Mesothelial cell of epicardium (in vitro differentiated cells): ENCODE data around the gene CHRM4. TPM values are rescaled to one million over a fixed set of nuclear protein-coding genes. Genes with fewer than 3 reads are reported as not detected.

Source experiments
- DNase-seq, 2 experiments: peaks; one replicate each; pipeline ENCODE4 v3.0.0; 2021; ENCODE audit warnings: low spot score in 2 of 2; ENCODE audit not compliant: unreplicated experiment in 2 of 2
- H3K27ac Mint-ChIP-seq: 2 replicates; pipeline ENCODE4 v1.8.0; 2021; ENCODE audit warnings: mixed read lengths
- H3K27me3 Mint-ChIP-seq: 2 replicates; pipeline ENCODE4 v1.8.0; 2021; ENCODE audit warnings: low read depth, mixed read lengths
- H3K36me3 Mint-ChIP-seq: 2 replicates; pipeline ENCODE4 v1.8.0; 2021; ENCODE audit warnings: mixed read lengths
- H3K4me1 Mint-ChIP-seq: 2 replicates; pipeline ENCODE4 v1.8.0; 2021; ENCODE audit warnings: mixed read lengths
- H3K4me3 Mint-ChIP-seq: 2 replicates; pipeline ENCODE4 v1.8.0; 2021; ENCODE audit warnings: mild to moderate bottlenecking, moderate library complexity, mixed read lengths
- H3K9me3 Mint-ChIP-seq: 2 replicates; pipeline ENCODE4 v1.8.0; 2021; ENCODE audit warnings: mixed read lengths
- CTCF ChIP-seq: fragments of 200-600 bp; sonication (generic); IDR thresholded peaks from one replicate; pipeline ENCODE4 v1.5.0; 2021; ENCODE audit warnings: antibody characterized with exemption; ENCODE audit not compliant: unreplicated experiment
- total RNA-seq: library from RNA; stranded (reverse); gene quantifications from 3 replicates; pipeline ENCODE4 v1.2.1, GENCODE V29; 2021

Gene CHRM4
- total RNA-seq, 1 donor from 2014 or later: 0.42 TPM

GRCh38 chr11:46351606-46352005 is 40.0 kb downstream of the CHRM4 start:
- no peaks in the 10 kb centered on the region for H3K27me3 Mint-ChIP-seq
- H3K9me3 Mint-ChIP-seq: no peaks in the 10 kb centered on the region
- H3K36me3 Mint-ChIP-seq: no peaks in the 10 kb centered on the region
- TF ChIP-seq CTCF: no peak
- DNase-seq: no peak
- H3K4me1 Mint-ChIP-seq: peaks cover 24% of the 10 kb centered on the region
- peak overlapping the region; percentile 6 for H3K27ac Mint-ChIP-seq
- no peak overlapping the region for H3K4me3 Mint-ChIP-seq

- Mint-ChIP-seq H3K4me3 (no peak overlapping the region), H3K9me3 (no peaks in the 10 kb centered on the region), H3K27me3 (no peaks in the 10 kb centered on the region), H3K36me3 (no peaks in the 10 kb centered on the region), H3K27ac (no peak overlapping the region), H3K4me1 (peaks cover 27% of the 10 kb centered on the region)
- no peak for TF ChIP-seq CTCF
- DNase-seq: no peak
Measured at GRCh38 chr11:46351148-46351547, 40.4 kb downstream of the CHRM4 start.

- no peak for DNase-seq
- Mint-ChIP-seq H3K4me3 (no peak overlapping the region), H3K4me1 (peaks cover 27% of the 10 kb centered on the region), H3K27me3 (no peaks in the 10 kb centered on the region), H3K36me3 (no peaks in the 10 kb centered on the region), H3K27ac (no peak overlapping the region), H3K9me3 (no peaks in the 10 kb centered on the region)
- TF ChIP-seq CTCF: no peak
Measured at GRCh38 chr11:46350695-46351094, 40.9 kb downstream of the CHRM4 start.

- no peak for DNase-seq
- peaks cover 37% of the 10 kb centered on the region for H3K4me1 Mint-ChIP-seq
- H3K9me3 Mint-ChIP-seq: no peaks in the 10 kb centered on the region
- no peaks in the 10 kb centered on the region for H3K36me3 Mint-ChIP-seq
- peak overlapping the region; percentile 72 for H3K4me3 Mint-ChIP-seq
- H3K27me3 Mint-ChIP-seq: no peaks in the 10 kb centered on the region
- TF ChIP-seq CTCF: no peak
- H3K27ac Mint-ChIP-seq: no peak overlapping the region
Measured at GRCh38 chr11:46348566-46349401, 42.8 kb downstream of the CHRM4 start.

- Mint-ChIP-seq H3K27ac (no peak overlapping the region), H3K9me3 (no peaks in the 10 kb centered on the region), H3K4me3 (peak overlapping the region; percentile 72), H3K36me3 (no peaks in the 10 kb centered on the region), H3K27me3 (no peaks in the 10 kb centered on the region), H3K4me1 (peaks cover 42% of the 10 kb centered on the region)
- DNase-seq: no peak
- TF ChIP-seq CTCF: no peak
Measured at GRCh38 chr11:46347637-46348311, 43.8 kb downstream of the CHRM4 start.
